Measurements from ENCODE around the gene SUN5.

The SUN5 gene

GRCh38 chr20:33026072-33026778 lies 22.0 kb upstream of the SUN5 start:
- no peak for DNase-seq

DNA sequence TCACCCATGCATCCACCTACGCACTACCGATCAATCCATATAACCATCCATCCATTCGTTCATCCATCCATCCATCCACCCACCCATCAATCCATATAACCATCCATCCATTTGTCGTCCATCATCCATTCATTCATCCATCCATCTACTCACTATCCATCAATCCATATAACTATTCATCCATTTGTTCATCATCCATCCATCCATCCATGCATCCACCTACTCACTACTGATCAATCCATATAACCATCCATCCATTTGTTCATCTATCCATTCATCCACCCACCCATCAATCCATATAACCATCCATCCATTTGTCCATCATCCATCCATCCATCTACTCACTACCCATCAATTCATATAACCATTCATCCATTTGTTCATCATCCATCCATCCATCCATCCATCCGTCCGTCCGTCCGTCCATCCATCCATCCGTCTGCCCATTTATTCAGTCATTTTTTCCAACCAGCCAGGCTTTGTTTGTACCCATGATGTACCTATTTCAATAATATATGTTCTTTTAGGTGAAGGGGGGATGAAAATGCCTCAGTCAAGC lies 21.2 kb upstream of the SUN5 start:
- no peak for DNase-seq

GRCh38 chr20:33024609-33025317 lies 20.5 kb upstream of the SUN5 start:
- DNase-seq: no peak

DNA sequence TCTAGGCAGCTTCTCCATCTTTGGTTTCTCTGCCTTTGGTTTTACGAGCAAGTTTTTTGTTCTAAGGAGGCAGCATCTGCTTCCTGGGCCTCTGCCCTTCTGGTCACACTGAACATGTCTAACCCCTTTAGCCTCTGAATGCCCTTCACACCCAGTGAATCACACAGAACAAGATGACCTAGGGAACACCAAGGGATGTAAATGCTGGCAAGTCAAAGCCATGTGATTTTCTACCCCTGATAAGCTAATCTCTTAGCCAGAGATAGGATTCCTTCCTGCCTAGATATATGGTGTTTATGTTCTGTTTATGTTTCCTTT lies 20.0 kb upstream of the SUN5 start:
- DNase-seq: no peak

GRCh38 chr20:33023439-33024242 lies 19.4 kb upstream of the SUN5 start:
- DNase-seq: no peak

DNA sequence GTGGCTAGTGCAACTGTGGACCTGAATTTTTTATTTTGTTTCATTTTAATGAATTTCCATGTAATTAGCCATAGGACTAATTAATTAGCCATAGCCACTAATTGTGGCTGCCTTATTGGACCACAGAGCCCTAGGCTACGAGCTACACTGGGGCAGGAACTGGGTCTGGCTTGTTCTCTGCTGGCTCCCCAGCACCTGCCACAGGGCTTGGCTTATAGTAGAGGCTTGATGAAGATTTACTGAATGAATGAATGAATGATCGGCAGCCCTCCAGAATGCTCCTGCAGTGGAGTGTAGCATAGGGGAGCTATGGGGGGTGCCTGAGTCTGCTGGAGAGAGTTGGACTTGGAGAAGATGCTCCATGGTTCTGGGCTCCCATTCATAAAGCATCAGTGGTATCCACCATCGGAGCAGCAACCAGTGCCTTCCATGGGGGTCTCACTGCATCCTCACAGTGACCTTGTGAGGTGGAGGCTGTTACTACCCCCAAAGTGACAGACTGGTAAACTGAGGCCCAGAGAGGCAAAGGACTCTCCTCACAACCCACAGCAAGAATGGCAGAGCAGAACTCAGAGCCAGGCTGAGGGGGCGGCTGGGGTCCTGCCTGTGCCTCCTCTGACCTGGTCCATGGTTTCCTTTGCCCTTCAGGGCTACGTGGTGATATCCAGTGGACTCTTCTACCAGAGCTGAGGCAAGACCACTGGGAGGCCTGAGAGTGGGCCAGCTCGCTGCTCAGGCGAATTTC lies 18.6 kb upstream of the SUN5 start:
- DNase-seq: no peak

DNA sequence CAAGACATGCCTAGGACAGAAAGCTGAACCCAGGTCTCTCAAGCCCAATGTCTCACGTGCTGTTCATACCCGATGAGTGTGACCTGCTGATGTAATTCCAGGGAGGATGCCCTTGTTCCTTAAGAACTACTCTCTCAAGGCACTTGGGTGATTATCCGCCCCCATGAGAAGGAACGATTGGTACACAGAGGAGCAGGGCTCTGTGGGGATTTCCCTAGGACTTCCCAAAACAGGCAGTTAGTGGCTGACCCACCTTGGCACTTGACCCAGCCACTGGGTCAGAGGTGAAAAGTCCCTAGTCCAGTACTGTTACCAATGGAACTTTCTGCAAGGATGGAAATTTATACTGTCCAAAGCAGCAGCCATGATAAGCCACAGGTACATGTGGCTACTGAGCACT lies 18.1 kb upstream of the SUN5 start:
- no peak for DNase-seq

GRCh38 chr20:33021879-33022278 lies 17.6 kb upstream of the SUN5 start:
- no peak for DNase-seq

GRCh38 chr20:33020278-33021161 lies 16.3 kb upstream of the SUN5 start:
- DNase-seq: no peak

DNA sequence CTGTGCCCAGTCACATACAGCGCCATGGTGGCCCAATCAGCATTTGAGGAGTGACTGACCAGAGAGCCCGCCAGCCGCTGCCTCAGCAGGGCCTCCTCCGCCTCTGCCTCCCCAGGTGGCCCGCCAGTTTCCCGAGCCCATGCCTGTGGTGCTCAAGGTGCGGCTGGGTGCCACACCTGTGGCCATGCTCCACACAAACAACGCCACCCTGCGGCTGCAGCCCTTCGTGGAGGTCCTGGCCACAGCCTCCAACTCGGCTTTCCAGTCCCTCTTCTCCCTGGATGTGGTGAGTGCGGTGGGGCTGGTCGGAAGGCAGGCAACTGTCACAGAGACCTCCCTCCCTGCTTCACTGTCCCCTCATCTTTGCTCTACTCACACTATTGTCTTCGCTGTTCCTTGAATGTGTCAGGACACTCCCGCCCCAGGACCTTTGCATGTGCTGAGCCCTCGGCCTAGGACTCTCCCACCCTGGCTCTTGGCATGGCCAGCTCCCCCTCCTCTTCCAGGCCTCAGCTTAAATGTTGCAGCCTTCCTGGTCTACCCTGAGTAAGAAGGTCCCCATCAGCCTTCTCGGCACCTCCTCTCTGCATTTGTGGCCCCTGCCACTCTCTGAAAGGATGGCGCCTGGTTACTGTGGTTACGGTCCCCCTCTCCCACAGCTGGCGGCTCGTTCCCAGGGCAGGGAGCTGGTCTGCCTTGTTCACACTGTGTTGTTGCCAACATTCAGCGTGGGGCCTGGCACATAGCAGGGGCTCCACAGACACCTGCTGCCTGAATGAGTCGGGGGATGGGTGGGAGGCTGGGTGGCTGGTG lies 15.4 kb upstream of the SUN5 start:
- DNase-seq: no peak

DNA sequence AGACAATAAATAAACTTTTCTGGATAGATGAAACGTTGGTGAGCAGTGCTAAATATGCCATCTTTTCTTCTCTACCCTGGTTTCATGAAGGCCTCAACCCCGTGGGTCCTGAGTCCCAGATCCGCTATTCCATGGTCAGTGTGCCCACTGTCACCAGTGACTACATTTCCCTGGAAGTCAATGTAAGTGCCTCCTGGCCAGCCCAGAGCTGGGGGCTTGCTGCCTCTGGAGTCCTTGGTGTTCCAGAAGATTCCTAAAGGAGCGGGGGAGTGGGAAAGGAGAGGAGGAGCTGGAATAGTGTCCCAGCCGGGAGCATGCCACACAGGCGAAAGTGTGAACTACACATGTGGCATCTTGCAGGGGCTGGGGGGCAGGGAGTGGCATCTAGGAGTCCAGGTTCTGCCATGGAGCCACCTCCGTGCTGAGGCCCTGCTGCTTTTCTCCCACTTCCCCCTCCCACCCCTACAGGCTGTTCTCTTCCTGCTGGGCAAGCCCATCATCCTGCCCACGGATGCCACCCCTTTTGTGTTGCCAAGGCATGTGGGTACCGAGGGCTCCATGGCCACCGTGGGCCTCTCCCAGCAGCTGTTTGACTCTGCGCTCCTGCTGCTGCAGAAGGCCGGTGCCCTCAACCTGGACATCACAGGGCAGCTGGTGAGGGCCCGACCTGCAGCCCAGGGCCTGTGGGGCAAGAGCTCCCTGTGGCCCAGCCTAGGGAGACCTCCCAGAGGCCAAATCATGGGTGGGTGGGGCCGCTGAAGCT lies 14.1 kb upstream of the SUN5 start:
- DNase-seq: no peak

DNA sequence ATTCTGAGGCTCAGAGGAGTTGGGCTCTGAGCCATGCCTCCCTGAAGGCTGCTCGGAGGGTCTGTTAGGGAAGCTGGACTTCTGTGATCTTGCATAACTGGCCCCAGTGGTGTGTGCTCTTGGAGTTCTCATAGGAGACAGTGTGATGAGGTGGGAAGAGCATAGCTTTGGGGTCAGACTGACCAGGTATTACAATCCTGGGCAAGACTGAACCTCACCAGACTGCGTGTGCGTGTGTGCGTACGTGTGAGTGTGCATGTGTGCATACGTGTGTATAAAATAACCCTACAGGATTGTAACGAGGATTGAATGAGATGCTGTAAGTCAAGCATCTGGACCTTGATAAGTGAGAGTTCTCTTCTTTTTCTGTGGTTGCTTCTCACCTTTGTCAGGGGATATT lies 13.3 kb upstream of the SUN5 start:
- DNase-seq: no peak

GRCh38 chr20:33016581-33017109 lies 12.4 kb upstream of the SUN5 start:
- no peak for DNase-seq

DNA sequence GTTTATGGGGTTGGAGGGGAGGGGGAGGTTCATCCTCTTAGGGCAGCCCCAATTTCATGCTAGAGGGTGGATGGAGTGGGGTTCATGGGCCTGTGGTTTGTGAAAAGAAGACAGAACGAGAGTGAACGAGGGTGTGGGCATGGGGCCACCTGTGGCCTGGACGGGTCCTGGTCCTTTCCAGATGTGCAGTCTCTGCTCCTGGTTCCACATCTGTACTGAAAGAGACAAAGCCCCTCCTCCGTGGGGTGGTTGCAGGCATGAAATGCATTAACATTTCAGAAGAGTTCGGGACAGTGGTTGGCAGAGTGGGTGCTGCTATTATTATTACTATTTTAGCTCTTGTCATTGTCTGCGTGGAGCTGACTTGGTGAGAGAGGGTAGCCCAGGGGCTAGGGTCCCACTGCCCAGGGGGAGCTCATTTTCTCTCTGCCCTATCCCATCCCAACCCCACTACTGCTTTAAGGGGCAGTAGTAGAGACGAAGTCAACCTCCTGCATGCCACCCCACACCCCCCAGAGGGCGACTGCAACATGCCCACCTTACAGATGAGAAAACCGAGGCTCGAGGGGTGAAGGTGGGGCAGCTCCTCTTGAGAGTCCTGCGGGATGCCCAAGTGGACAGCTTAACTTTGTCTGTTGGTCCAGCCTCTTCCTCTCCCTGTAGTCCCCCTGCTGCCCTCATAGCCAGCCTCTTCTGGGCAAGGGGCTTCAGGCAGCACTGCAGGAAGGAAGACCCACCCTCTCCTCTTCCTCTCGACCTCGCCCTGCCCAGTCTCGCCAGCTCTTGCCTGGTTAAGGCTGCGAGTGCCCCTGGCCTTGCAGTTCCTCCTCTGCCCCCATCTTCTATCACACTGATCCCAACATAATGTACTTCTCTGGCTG lies 11.7 kb upstream of the SUN5 start:
- DNase-seq: no peak

- no peak for DNase-seq
These were observed 10.9 kb upstream of the SUN5 start for GRCh38 chr20:33015114-33015484.

DNA sequence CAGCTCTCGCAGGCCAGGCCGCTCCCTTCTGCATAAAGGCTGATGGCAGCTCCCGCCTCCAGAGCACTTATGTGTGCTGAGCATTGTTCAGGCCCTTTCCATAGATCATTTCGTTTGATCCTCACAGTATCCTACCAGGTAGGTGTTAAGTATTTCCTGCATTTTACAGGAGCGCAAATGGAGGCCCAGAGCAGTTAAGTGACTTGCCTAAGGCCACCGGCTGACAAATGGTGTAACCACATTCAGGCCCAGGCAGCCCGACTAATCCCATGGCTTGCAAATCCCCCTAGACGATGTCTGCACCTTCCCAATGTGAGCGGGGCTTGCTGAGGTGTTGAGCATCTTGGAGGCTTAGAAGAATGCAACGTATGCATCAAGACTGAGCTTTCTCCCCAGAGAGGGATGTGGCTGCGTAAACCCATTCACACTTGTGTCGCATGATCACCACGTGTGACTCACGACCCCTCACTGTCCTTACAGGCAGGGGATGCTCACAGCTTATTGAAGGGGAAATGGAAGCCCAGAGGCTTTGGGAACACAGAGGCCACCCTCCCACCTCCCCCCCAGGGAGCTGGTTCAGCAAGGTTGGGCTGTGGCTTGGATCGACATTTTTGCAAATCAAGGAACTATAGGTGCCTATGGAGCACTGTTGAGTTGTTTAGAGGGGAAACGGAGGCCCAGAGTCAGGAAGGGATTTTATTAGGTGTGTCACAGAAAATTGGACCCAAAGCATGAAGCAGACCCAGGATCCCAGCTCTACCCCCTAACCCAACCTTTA lies 10.3 kb upstream of the SUN5 start:
- DNase-seq: no peak

GRCh38 chr20:33013701-33014326 lies 9.6 kb upstream of the SUN5 start:
- DNase-seq: no peak
